ENCODE results near the gene SPI1. TPM values are rescaled to one million over a fixed set of nuclear protein-coding genes. Genes with fewer than 3 reads are reported as not detected.

The SPI1 gene
- polyA plus RNA-seq, 2 donors = 3.9 to 6.8 TPM

DNA sequence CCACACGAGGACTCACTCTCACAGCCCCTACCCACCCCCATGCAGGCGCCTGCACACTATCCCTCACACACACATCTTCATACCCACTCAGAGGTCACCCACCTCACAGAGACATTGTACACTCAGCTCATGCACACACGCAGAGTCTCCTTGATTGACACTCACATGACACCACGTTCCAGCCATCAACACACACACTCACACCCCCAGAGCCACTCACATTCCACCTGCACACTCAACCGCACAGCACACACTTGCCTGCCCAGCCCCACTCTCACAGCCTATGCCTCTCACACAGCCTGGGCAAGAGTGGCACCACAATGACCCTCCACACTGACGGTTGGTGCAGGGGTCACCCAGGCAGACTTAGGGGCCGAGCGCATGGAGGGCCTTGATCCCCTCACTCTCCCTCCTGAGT is 2.2 kb downstream of the SPI1 start:
- Histone ChIP-seq H3K36me3 (ENCODE audit: control insufficient read depth in 2 of 2, insufficient read depth in 2 of 2, low read length in 1 of 2) (no peaks in the 10 kb centered on the region), H3K27me3 (ENCODE audit: control insufficient read depth in 1 of 2, insufficient read depth in 2 of 2, low read length in 2 of 2) (no peaks in the 10 kb centered on the region), H3K9me3 (ENCODE audit: control insufficient read depth in 2 of 2, insufficient read depth in 1 of 2, low read depth in 1 of 2, low read length in 1 of 2) (no peaks in the 10 kb centered on the region), H3K4me1 (ENCODE audit: control insufficient read depth in 2 of 2, insufficient read depth in 2 of 2, low read length in 1 of 2) (peaks cover 3 to 7% of the 10 kb centered on the region in 2 donors), H3K27ac (ENCODE audit: low read depth in 2 of 2, low read length in 1 of 2) (no peak overlapping the region), H3K4me3 (ENCODE audit: low read depth in 1 of 2, low read length in 2 of 2) (no peak overlapping the region)
- 76 to 80% methylated on average over 8 of the region's 8 CpGs for WGBS, 2 donors

DNA sequence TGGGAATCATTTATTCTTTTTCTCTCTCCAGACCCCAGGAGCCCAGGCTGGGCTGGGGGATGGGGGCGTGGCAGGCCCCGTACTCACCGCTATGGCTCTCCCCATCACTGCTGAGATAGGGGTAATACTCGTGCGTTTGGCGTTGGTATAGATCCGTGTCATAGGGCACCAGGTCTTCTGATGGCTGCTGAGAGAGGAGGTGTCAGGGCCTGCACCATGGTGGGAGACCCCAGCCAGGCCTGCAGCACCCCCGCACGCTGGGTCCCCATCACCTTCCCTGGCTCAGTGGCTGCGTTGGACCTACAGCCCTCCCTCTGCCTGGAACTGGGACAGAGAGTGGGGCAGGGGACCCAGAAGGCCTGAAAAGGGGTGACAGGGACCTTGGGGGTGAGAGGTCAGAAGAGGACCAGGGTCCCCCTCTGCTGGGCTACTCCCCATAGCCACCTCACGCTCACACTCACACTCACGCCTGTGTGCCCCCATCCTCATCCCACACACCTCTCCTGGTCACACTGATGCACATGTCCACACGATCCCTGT is 2.7 kb downstream of the SPI1 start:
- Histone ChIP-seq H3K9me3 (ENCODE audit: control insufficient read depth in 2 of 2, insufficient read depth in 1 of 2, low read depth in 1 of 2, low read length in 1 of 2) (no peaks in the 10 kb centered on the region), H3K36me3 (ENCODE audit: control insufficient read depth in 2 of 2, insufficient read depth in 2 of 2, low read length in 1 of 2) (no peaks in the 10 kb centered on the region)
- WGBS, 2 donors = 90 to 91% methylated on average over 13 of the region's 13 CpGs

GRCh38 chr11:47375020-47375419 is 3.3 kb downstream of the SPI1 start:
- WGBS, 2 donors = 78 to 82% methylated on average over 8 of the region's 8 CpGs
- Histone ChIP-seq H3K36me3 (ENCODE audit: control insufficient read depth in 2 of 2, insufficient read depth in 2 of 2, low read length in 1 of 2) (no peaks in the 10 kb centered on the region), H3K4me3 (ENCODE audit: low read depth in 1 of 2, low read length in 2 of 2) (no peak overlapping the region)

More for the DNA sequence above, 2.7 kb downstream of the SPI1 start:
- no peak overlapping the region for H3K27ac ChIP-seq (ENCODE audit: low read depth in 2 of 2, low read length in 1 of 2)
- H3K4me3 ChIP-seq (ENCODE audit: low read depth in 1 of 2, low read length in 2 of 2) = no peak overlapping the region
- H3K4me1 ChIP-seq (ENCODE audit: control insufficient read depth in 2 of 2, insufficient read depth in 2 of 2, low read length in 1 of 2) = peaks cover 3 to 7% of the 10 kb centered on the region in 2 donors
- H3K27me3 ChIP-seq (ENCODE audit: control insufficient read depth in 1 of 2, insufficient read depth in 2 of 2, low read length in 2 of 2) = no peaks in the 10 kb centered on the region

DNA sequence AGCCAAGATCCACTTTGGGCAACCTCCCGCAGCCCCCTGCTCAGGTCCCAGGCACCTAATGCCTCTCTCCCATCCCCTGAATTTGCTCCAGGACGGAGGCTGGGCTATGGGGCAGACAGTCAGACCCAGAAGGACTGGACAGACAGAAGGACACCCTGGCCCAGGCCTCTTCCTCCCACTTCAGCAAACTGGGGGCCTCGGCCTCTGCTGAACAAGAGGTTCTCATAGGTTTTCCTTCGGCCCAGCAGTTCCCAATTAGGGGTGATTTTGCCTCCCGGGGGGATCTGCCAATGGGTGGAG is 3.7 kb downstream of the SPI1 start:
- no peaks in the 10 kb centered on the region for H3K36me3 ChIP-seq (ENCODE audit: control insufficient read depth in 2 of 2, insufficient read depth in 2 of 2, low read length in 1 of 2)
- no peaks in the 10 kb centered on the region for H3K27me3 ChIP-seq (ENCODE audit: control insufficient read depth in 1 of 2, insufficient read depth in 2 of 2, low read length in 2 of 2)
- H3K9me3 ChIP-seq (ENCODE audit: control insufficient read depth in 2 of 2, insufficient read depth in 1 of 2, low read depth in 1 of 2, low read length in 1 of 2) = no peaks in the 10 kb centered on the region
- 72 to 85% methylated on average over 5 of the region's 5 CpGs for WGBS, 2 donors
- H3K4me3 ChIP-seq (ENCODE audit: low read depth in 1 of 2, low read length in 2 of 2) = no peak overlapping the region
- peaks cover 3 to 7% of the 10 kb centered on the region in 2 donors for H3K4me1 ChIP-seq (ENCODE audit: control insufficient read depth in 2 of 2, insufficient read depth in 2 of 2, low read length in 1 of 2)
- no peak overlapping the region for H3K27ac ChIP-seq (ENCODE audit: low read depth in 2 of 2, low read length in 1 of 2)

More at GRCh38 chr11:47375020-47375419, 3.3 kb downstream of the SPI1 start:
- Histone ChIP-seq H3K27me3 (ENCODE audit: control insufficient read depth in 1 of 2, insufficient read depth in 2 of 2, low read length in 2 of 2) (no peaks in the 10 kb centered on the region), H3K9me3 (ENCODE audit: control insufficient read depth in 2 of 2, insufficient read depth in 1 of 2, low read depth in 1 of 2, low read length in 1 of 2) (no peaks in the 10 kb centered on the region), H3K27ac (ENCODE audit: low read depth in 2 of 2, low read length in 1 of 2) (no peak overlapping the region), H3K4me1 (ENCODE audit: control insufficient read depth in 2 of 2, insufficient read depth in 2 of 2, low read length in 1 of 2) (peaks cover 3 to 7% of the 10 kb centered on the region in 2 donors)

GRCh38 chr11:47373876-47374719 is 4.2 kb downstream of the SPI1 start:
- Histone ChIP-seq H3K9me3 (ENCODE audit: control insufficient read depth in 2 of 2, insufficient read depth in 1 of 2, low read depth in 1 of 2, low read length in 1 of 2) (no peaks in the 10 kb centered on the region), H3K27ac (ENCODE audit: low read depth in 2 of 2, low read length in 1 of 2) (no peak overlapping the region), H3K4me3 (ENCODE audit: low read depth in 1 of 2, low read length in 2 of 2) (no peak overlapping the region), H3K27me3 (ENCODE audit: control insufficient read depth in 1 of 2, insufficient read depth in 2 of 2, low read length in 2 of 2) (no peaks in the 10 kb centered on the region), H3K36me3 (ENCODE audit: control insufficient read depth in 2 of 2, insufficient read depth in 2 of 2, low read length in 1 of 2) (no peaks in the 10 kb centered on the region), H3K4me1 (ENCODE audit: control insufficient read depth in 2 of 2, insufficient read depth in 2 of 2, low read length in 1 of 2) (peaks cover 3 to 7% of the 10 kb centered on the region in 2 donors)
- WGBS, 2 donors = 31 to 36% methylated on average over 19 of the region's 19 CpGs

- Histone ChIP-seq H3K4me3 (ENCODE audit: low read depth in 1 of 2, low read length in 2 of 2) (no peak overlapping the region), H3K9me3 (ENCODE audit: control insufficient read depth in 2 of 2, insufficient read depth in 1 of 2, low read depth in 1 of 2, low read length in 1 of 2) (no peaks in the 10 kb centered on the region), H3K36me3 (ENCODE audit: control insufficient read depth in 2 of 2, insufficient read depth in 2 of 2, low read length in 1 of 2) (no peaks in the 10 kb centered on the region), H3K4me1 (ENCODE audit: control insufficient read depth in 2 of 2, insufficient read depth in 2 of 2, low read length in 1 of 2) (peaks cover 3 to 7% of the 10 kb centered on the region in 2 donors), H3K27me3 (ENCODE audit: control insufficient read depth in 1 of 2, insufficient read depth in 2 of 2, low read length in 2 of 2) (no peaks in the 10 kb centered on the region), H3K27ac (ENCODE audit: low read depth in 2 of 2, low read length in 1 of 2) (no peak overlapping the region)
- 70 to 72% methylated on average over 7 of the region's 7 CpGs for WGBS, 2 donors
These were observed 5.9 kb downstream of the SPI1 start for GRCh38 chr11:47372422-47372821.

GRCh38 chr11:47369676-47370075 is 8.7 kb downstream of the SPI1 start:
- Histone ChIP-seq H3K36me3 (ENCODE audit: control insufficient read depth in 2 of 2, insufficient read depth in 2 of 2, low read length in 1 of 2) (no peaks in the 10 kb centered on the region), H3K27me3 (ENCODE audit: control insufficient read depth in 1 of 2, insufficient read depth in 2 of 2, low read length in 2 of 2) (no peaks in the 10 kb centered on the region), H3K4me1 (ENCODE audit: control insufficient read depth in 2 of 2, insufficient read depth in 2 of 2, low read length in 1 of 2) (no peaks in the 10 kb centered on the region), H3K4me3 (ENCODE audit: low read depth in 1 of 2, low read length in 2 of 2) (no peak overlapping the region), H3K9me3 (ENCODE audit: control insufficient read depth in 2 of 2, insufficient read depth in 1 of 2, low read depth in 1 of 2, low read length in 1 of 2) (no peaks in the 10 kb centered on the region), H3K27ac (ENCODE audit: low read depth in 2 of 2, low read length in 1 of 2) (no peak overlapping the region)
- WGBS, 2 donors = 45 to 58% methylated on average over 3 of the region's 3 CpGs

- WGBS, 2 donors = 73 to 79% methylated on average over 1 of the region's 1 CpG
- H3K4me1 ChIP-seq (ENCODE audit: control insufficient read depth in 2 of 2, insufficient read depth in 2 of 2, low read length in 1 of 2) = no peaks in the 10 kb centered on the region
- no peak overlapping the region for H3K27ac ChIP-seq (ENCODE audit: low read depth in 2 of 2, low read length in 1 of 2)
- H3K9me3 ChIP-seq (ENCODE audit: control insufficient read depth in 2 of 2, insufficient read depth in 1 of 2, low read depth in 1 of 2, low read length in 1 of 2) = no peaks in the 10 kb centered on the region
- no peaks in the 10 kb centered on the region for H3K36me3 ChIP-seq (ENCODE audit: control insufficient read depth in 2 of 2, insufficient read depth in 2 of 2, low read length in 1 of 2)
- no peak overlapping the region for H3K4me3 ChIP-seq (ENCODE audit: low read depth in 1 of 2, low read length in 2 of 2)
- H3K27me3 ChIP-seq (ENCODE audit: control insufficient read depth in 1 of 2, insufficient read depth in 2 of 2, low read length in 2 of 2) = no peaks in the 10 kb centered on the region
These were observed 12.3 kb downstream of the SPI1 start for GRCh38 chr11:47366020-47366490.

DNA sequence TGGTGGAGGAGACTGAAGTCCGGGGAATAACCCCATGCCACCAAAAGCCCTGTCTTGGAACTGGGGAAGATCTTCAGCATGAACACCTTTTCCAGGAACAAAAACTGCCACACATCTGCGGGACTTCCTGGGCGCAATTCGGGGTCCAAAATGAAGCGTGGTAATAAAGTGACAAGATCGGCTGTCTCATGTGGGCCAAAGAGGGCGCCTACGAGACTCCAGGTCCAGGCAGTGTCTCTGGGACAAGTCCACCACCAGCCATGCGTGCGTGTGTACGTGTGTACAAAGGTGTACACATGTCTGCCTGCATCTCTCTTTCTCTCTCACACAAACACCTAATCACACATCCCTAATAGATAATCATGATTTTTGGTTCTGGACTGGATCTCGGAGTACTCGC is 16.9 kb downstream of the SPI1 start:
- H3K4me3 ChIP-seq (ENCODE audit: low read depth in 1 of 2, low read length in 2 of 2) = no peak overlapping the region
- no peaks in the 10 kb centered on the region for H3K27me3 ChIP-seq (ENCODE audit: control insufficient read depth in 1 of 2, insufficient read depth in 2 of 2, low read length in 2 of 2)
- 80 to 83% methylated on average over 13 of the region's 13 CpGs for WGBS, 2 donors
- peaks cover 0 to 2% of the 10 kb centered on the region in 2 donors for H3K4me1 ChIP-seq (ENCODE audit: control insufficient read depth in 2 of 2, insufficient read depth in 2 of 2, low read length in 1 of 2)
- H3K27ac ChIP-seq (ENCODE audit: low read depth in 2 of 2, low read length in 1 of 2) = no peak overlapping the region
- H3K9me3 ChIP-seq (ENCODE audit: control insufficient read depth in 2 of 2, insufficient read depth in 1 of 2, low read depth in 1 of 2, low read length in 1 of 2) = no peaks in the 10 kb centered on the region
- H3K36me3 ChIP-seq (ENCODE audit: control insufficient read depth in 2 of 2, insufficient read depth in 2 of 2, low read length in 1 of 2) = no peaks in the 10 kb centered on the region

- no peak overlapping the region for H3K4me3 ChIP-seq (ENCODE audit: low read depth in 1 of 2, low read length in 2 of 2)
- WGBS, 2 donors = 93 to 95% methylated on average over 15 of the region's 15 CpGs
These were observed 18.0 kb downstream of the SPI1 start for GRCh38 chr11:47360341-47360740.

More at GRCh38 chr11:47360341-47360740, 18.0 kb downstream of the SPI1 start:
- H3K27ac ChIP-seq (ENCODE audit: low read depth in 2 of 2, low read length in 1 of 2) = no peak overlapping the region
- no peaks in the 10 kb centered on the region for H3K36me3 ChIP-seq (ENCODE audit: control insufficient read depth in 2 of 2, insufficient read depth in 2 of 2, low read length in 1 of 2)
- H3K27me3 ChIP-seq (ENCODE audit: control insufficient read depth in 1 of 2, insufficient read depth in 2 of 2, low read length in 2 of 2) = no peaks in the 10 kb centered on the region
- peaks cover 0 to 7% of the 10 kb centered on the region in 2 donors for H3K4me1 ChIP-seq (ENCODE audit: control insufficient read depth in 2 of 2, insufficient read depth in 2 of 2, low read length in 1 of 2)
- no peaks in the 10 kb centered on the region for H3K9me3 ChIP-seq (ENCODE audit: control insufficient read depth in 2 of 2, insufficient read depth in 1 of 2, low read depth in 1 of 2, low read length in 1 of 2)
